NCI-H460 (cell line): Measurements from ENCODE around the gene ATXN2. TPM values are rescaled to one million over a fixed set of nuclear protein-coding genes. Genes with fewer than 3 reads are reported as not detected.

Experiments
- DNase-seq: peaks from one replicate; pipeline ENCODE4 v3.0.0-alpha.2; 2016; ENCODE audit warnings: low read depth; ENCODE audit errors: extremely low read depth
- total RNA-seq: library from RNA; depleted of rRNA; stranded (reverse); fragments of >200 nt; shearing (Covaris generic); gene quantifications from 2 replicates; pipeline ENCODE4 v1.2.3, GENCODE V29; 2014

Gene ATXN2
- total RNA-seq, 1 experiment from 2014 or later: 22.7 TPM

GRCh38 chr12:111424793-111425251 lies 174.3 kb downstream of the ATXN2 start:
- no peak for DNase-seq

GRCh38 chr12:111424189-111424792 lies 174.8 kb downstream of the ATXN2 start:
- no peak for DNase-seq

- no peak for DNase-seq
These were observed 178.6 kb downstream of the ATXN2 start for GRCh38 chr12:111420494-111420893.

- no peak for DNase-seq
These were observed 179.3 kb downstream of the ATXN2 start for GRCh38 chr12:111419784-111420183.

- no peak for DNase-seq
These were observed 180.6 kb downstream of the ATXN2 start for GRCh38 chr12:111418594-111418880.

GRCh38 chr12:111417784-111418593 lies 181.1 kb downstream of the ATXN2 start:
- no peak for DNase-seq

- DNase-seq: no peak
These were observed 181.8 kb downstream of the ATXN2 start for GRCh38 chr12:111417290-111417689.

GRCh38 chr12:111414711-111415252 lies 184.3 kb downstream of the ATXN2 start:
- no peak for DNase-seq

GRCh38 chr12:111413442-111414086 lies 185.6 kb downstream of the ATXN2 start:
- no peak for DNase-seq

GRCh38 chr12:111412830-111413441 lies 186.2 kb downstream of the ATXN2 start:
- no peak for DNase-seq

GRCh38 chr12:111412007-111412829 lies 186.9 kb downstream of the ATXN2 start:
- no peak for DNase-seq

GRCh38 chr12:111411185-111411764 lies 187.8 kb downstream of the ATXN2 start:
- DNase-seq: no peak

- DNase-seq: no peak
These were observed 188.5 kb downstream of the ATXN2 start for GRCh38 chr12:111410431-111411184.

GRCh38 chr12:111409780-111410430 lies 189.2 kb downstream of the ATXN2 start:
- DNase-seq: peak; percentile 91

GRCh38 chr12:111409403-111409779 lies 189.7 kb downstream of the ATXN2 start:
- DNase-seq: peak; percentile 29

GRCh38 chr12:111408686-111409402 lies 190.3 kb downstream of the ATXN2 start:
- DNase-seq: no peak

GRCh38 chr12:111408116-111408440 lies 191.0 kb downstream of the ATXN2 start:
- no peak for DNase-seq
